Activated CD4-positive, alpha-beta T cell treated with anti-CD3 and anti-CD28 coated beads, Interleukin-2, amount 50 U/mL, for 16 hours (primary cell): ENCODE results near the gene SURF6.
"Not testable (repeated sequence)": the region's sequence is repeated elsewhere in the genome, so short reads cannot be mapped to it uniquely, and the experiment has no call there.

Experiments used
- DNase-seq: peaks from one replicate; pipeline ENCODE4 v3.0.0-alpha.2; 2020

SURF6 gene

GRCh38 chr9:133347515-133347984 lies 11.6 kb upstream of the SURF6 start:
- DNase-seq = peak; percentile 53

- DNase-seq = no peak
Observed at GRCh38 chr9:133346021-133346785, 10.2 kb upstream of the SURF6 start.

- DNase-seq = no peak
Observed at GRCh38 chr9:133345596-133345995, 9.6 kb upstream of the SURF6 start.

GRCh38 chr9:133344979-133345378 lies 9.0 kb upstream of the SURF6 start:
- DNase-seq = no peak

GRCh38 chr9:133344071-133344470 lies 8.1 kb upstream of the SURF6 start:
- DNase-seq = no peak

- no peak for DNase-seq
Observed at GRCh38 chr9:133342570-133342969, 6.6 kb upstream of the SURF6 start.

DNA sequence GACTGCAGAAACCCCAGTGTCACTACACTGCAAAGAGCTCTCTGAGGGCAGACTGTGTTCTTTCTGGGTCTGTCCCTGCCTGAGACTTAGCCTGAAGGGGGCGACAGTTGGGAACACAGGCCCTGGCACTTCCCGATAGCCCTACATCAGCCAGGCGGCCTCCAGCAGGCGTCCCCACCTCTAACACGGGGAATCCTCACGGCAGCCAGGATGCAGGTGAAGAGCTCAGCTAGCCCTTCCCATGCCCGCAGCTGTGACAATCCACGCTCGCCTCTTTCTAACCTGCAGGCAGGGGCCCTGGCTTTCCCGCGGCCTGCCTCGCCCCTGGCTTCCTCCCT lies 6.0 kb upstream of the SURF6 start:
- DNase-seq = no peak

DNA sequence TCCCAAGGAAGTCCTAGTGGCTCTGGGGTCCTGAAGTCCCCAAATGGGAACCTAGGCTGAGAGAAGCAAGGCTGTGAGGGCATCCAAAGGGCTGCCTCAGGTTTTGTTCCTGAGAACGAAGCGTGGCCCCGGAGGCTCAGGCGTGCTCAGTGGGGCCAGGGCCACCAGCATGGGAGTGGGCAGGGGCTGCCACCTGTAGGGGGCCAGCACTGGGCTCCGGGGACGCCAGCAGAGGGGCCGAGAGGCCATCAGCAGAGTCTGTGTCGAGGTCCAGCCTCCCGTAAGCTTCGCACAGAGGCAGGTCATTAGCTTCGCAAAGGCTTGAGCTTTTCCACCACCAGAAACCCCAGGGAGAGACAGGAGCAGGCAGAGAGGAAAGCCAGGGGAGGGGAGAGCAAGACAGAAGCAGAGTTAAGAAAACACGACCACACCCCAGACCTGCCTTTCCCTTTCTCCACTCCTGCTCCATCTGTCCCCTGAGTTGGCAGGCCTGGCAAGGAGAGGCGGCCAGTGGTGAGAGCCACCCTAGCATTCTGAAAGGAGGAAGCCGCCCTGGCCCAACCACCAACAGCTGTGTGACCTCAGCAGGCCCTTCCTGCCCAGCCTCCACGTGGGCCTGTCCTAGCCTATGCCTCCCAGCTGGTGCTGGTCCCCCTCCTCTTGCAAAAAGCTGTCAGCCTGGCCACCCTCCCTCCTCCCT lies 5.5 kb upstream of the SURF6 start:
- no peak for DNase-seq

GRCh38 chr9:133340916-133341315 lies 4.9 kb upstream of the SURF6 start:
- no peak for DNase-seq

DNA sequence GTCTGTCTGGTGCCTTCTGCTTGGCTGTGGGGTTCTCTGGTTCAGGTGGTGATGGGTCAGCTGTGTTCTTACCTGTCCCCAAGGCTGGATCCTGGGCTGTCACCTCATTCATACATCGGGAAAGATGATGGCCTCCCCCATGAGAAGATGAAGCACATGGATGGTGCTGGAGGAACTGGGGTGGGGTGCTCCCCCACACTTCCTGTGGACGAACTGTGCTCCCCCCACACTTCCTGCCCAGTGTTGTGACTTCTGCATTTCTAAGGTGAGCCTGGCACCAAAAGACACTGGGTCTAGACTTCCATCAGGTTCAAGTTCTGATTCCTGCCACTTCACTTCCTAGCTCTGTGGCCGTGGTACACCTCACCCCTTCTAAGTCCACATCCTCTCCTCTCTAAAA lies 4.3 kb upstream of the SURF6 start:
- DNase-seq = no peak

DNA sequence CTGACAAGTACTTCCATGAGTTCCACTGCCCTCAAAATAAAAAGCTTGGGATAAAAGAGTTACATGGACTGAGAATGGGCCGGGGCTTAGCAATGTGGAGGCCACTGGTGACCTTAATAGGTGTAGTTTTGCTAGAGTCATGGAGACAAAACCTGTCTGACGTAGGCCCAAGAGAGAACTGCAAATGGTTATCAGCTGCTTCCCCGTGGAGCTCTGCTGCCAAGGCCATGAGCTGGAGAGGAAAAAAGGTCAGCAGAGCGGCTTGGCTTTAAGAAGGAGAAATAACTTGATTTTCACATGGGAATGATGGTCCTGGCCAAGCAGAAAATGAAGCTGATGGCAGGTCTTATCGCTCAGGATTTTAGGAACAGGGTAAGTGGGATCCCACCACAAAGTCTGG lies 3.7 kb upstream of the SURF6 start:
- no peak for DNase-seq

- not testable (repeated sequence) for DNase-seq
Observed at GRCh38 chr9:133334888-133335287, 1.1 kb downstream of the SURF6 start.

DNA sequence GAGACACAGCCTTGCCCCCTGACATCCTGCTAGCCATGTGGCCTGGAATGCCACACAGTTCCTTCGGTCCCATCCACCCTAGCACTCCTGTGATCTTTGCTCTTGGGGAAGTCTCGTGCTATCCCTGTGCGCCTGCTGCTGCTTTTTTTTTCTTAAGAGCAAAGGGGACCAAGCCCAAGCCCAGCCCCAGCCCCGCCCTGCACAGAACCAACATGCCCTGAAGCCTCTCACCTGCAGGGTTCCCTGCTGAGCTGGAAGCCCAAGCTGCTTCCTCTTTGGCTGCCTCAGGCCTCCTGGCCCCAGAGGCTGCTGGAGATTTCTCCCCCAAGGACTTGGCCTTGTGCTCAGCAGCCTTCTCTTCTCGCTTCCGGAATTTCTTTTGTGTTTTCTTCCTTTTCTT lies 1.8 kb downstream of the SURF6 start:
- DNase-seq = no peak

DNA sequence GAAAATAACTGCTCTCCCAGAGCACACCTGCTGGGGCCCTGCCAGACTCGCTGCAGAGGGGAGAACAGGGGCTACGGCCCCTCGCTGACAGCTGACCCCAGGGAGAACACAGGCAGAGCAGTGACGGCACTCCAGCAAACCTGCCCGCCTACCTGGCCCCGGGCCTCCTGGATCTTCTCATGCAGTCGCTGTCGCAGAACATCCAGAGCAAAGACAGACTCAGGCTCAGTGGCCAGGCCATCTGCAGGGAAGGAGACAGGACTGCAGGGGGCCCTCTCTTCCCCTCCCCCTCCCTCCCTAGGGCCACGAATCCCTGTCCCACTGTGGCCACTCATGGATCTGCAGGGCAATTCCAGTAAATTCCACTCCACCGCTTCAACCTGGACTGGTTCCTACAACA lies 2.4 kb downstream of the SURF6 start:
- DNase-seq = no peak

DNA sequence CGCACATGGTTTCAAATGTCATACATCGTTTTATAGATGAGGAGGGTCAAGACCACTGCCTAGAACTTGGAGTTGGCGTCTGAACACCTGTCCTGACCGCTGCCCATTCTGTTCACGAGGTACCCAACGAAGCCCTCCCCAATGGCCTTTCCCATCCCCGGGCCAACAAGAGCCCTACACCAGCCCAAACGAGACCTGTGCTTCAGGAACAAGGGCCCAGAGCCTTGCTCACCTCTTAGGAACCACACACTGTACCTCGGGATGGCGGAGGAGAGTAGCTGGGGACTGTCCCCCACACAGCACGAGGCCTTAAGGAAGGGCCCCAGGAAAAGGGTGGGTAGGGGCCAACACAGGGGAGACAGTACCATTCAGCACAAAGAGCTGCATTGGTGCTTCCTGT lies 3.0 kb downstream of the SURF6 start:
- DNase-seq = no peak

GRCh38 chr9:133332381-133332730 lies 3.6 kb downstream of the SURF6 start:
- no peak for DNase-seq

- DNase-seq = no peak
Observed at GRCh38 chr9:133331641-133332380, 4.2 kb downstream of the SURF6 start.

- no peak for DNase-seq
Observed at GRCh38 chr9:133331221-133331620, 4.8 kb downstream of the SURF6 start.

GRCh38 chr9:133329306-133330156 lies 6.5 kb downstream of the SURF6 start:
- DNase-seq = not testable (repeated sequence)

GRCh38 chr9:133327834-133328484 lies 8.0 kb downstream of the SURF6 start:
- DNase-seq = no peak

GRCh38 chr9:133327021-133327420 lies 9.0 kb downstream of the SURF6 start:
- DNase-seq = not testable (repeated sequence)

- DNase-seq = no peak
Observed at GRCh38 chr9:133323991-133324703, 11.8 kb downstream of the SURF6 start.
